Lower lobe of right lung (tissue), 2 donors: ENCODE results near the gene ODC1. TPM values are rescaled to one million over a fixed set of nuclear protein-coding genes. Genes with fewer than 3 reads are reported as not detected.
A peak's percentile ranks its signal among the peaks of the same experiment; 100 is the strongest.

Experiments
- ATAC-seq, 2 donors: fragments of 200-7000 bp; cut with Tn5 transposase; one replicate each; pipeline ENCODE4 v1.9.1; 2020 to 2022; ENCODE audit warnings: mild to moderate bottlenecking in 2 of 2, moderate library complexity in 2 of 2
- DNase-seq: peaks from one replicate; pipeline ENCODE4 v3.0.0-alpha.2; 2020
- H3K27ac ChIP-seq: fragments of 200-600 bp; one replicate; pipeline ENCODE4 v1.8.0; 2022
- H3K27me3 ChIP-seq: fragments of 200-600 bp; one replicate; pipeline ENCODE4 v1.8.0; 2022; ENCODE audit warnings: low read depth
- H3K36me3 ChIP-seq: fragments of 200-600 bp; one replicate; pipeline ENCODE4 v1.8.0; 2022; ENCODE audit warnings: mild to moderate bottlenecking
- H3K4me1 ChIP-seq: fragments of 200-600 bp; one replicate; pipeline ENCODE4 v1.8.0; 2022
- H3K4me3 ChIP-seq: fragments of 200-600 bp; one replicate; pipeline ENCODE4 v1.8.0; 2022; ENCODE audit warnings: mild to moderate bottlenecking
- H3K9me3 ChIP-seq: fragments of 200-600 bp; one replicate; pipeline ENCODE4 v1.8.0; 2022
- intact Hi-C: fragments of 100-400 bp; cut with DNase I; formaldehyde crosslinking; loops from one replicate; pipeline ENCODE4 v1.11.0; 2022
- total RNA-seq: library from RNA; stranded (reverse); fragmentation: NEBNext Ultra II Directional; extraction: Animal tissue kit (Norgen Biotek cat#: 25700); gene quantifications from one replicate; pipeline ENCODE4 v1.2.1, GENCODE V29; 2021
- TF ChIP-seq, protein P1 (sequence below): fragments of 200-600 bp; IDR thresholded peaks from one replicate; pipeline ENCODE4 v1.8.0; 2022; ENCODE audit warnings: antibody characterized with exemption, mild to moderate bottlenecking
- donor health status: DM: no; HTN: yes; CAD: no; lungs with severe emphysema.

The ODC1 gene
- total RNA-seq, 1 donor from 2014 or later: 30.1 TPM

DNA sequence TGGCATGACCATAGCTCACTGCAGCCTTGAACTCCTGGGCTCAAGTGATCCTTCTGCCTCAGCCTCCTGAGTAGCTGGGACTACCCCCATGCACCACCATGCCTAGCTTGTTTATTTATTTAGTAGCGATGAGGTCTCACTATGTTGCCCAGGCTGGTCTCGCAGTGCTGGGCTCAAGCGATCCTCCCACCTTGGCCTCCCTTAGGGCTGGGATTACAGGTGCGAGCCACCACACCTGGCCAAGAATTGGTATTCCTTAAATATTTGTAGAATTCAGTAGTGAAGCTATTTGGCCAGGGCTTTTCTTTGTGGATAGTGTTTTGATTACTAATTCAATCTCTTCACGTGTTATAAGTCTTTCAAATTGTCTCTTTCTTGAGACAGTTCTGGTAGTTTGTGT, 56.0 kb downstream of the ODC1 start:
- TF ChIP-seq, protein P1, sequence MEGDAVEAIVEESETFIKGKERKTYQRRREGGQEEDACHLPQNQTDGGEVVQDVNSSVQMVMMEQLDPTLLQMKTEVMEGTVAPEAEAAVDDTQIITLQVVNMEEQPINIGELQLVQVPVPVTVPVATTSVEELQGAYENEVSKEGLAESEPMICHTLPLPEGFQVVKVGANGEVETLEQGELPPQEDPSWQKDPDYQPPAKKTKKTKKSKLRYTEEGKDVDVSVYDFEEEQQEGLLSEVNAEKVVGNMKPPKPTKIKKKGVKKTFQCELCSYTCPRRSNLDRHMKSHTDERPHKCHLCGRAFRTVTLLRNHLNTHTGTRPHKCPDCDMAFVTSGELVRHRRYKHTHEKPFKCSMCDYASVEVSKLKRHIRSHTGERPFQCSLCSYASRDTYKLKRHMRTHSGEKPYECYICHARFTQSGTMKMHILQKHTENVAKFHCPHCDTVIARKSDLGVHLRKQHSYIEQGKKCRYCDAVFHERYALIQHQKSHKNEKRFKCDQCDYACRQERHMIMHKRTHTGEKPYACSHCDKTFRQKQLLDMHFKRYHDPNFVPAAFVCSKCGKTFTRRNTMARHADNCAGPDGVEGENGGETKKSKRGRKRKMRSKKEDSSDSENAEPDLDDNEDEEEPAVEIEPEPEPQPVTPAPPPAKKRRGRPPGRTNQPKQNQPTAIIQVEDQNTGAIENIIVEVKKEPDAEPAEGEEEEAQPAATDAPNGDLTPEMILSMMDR: no peak
- ATAC-seq: no peak
- Histone ChIP-seq H3K36me3 (no peaks in the 10 kb centered on the region), H3K27me3 (no peaks in the 10 kb centered on the region), H3K27ac (no peak overlapping the region), H3K9me3 (no peaks in the 10 kb centered on the region), H3K4me3 (no peak overlapping the region), H3K4me1 (peaks cover 86% of the 10 kb centered on the region)
- intact Hi-C loops: no loop called here
- no peak for DNase-seq

DNA sequence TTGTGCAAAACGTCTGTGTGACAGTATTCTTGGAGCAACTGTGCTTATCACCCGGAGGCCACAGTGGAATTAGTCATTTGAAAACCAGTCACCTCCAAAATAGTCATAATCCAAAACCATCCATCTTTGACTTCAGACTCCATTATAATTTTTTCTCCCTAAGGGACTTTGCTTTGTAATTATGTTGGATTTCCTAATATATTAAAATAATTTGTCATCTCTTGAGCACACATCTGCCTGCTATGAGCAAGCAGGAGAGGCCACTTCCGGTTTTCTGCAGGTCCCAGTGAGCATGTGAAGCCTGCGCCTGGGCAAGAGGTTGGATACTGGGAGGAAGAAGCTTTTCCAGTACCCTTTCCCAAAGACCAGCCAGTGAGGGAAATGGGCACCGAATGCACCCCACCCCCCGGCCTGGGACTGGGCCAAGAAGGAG, 57.7 kb downstream of the ODC1 start:
- peaks cover 87% of the 10 kb centered on the region for H3K4me1 ChIP-seq
- H3K27ac ChIP-seq: peak overlapping the region; percentile 25
- TF ChIP-seq, protein P1: no peak
- no peak for ATAC-seq
- no peaks in the 10 kb centered on the region for H3K36me3 ChIP-seq
- H3K27me3 ChIP-seq: no peaks in the 10 kb centered on the region
- intact Hi-C loops: no loop called here
- H3K9me3 ChIP-seq: no peaks in the 10 kb centered on the region
- no peak overlapping the region for H3K4me3 ChIP-seq
- no peak for DNase-seq

Other genes starting within 250 kb of the ODC1 start
- 132 TPM for gene HPCAL1, start 145.4 kb downstream of the ODC1 start, total RNA-seq
- 17.2 TPM for gene NOL10, start 241.6 kb upstream of the ODC1 start, total RNA-seq